H9 (cell line): ENCODE results near the gene TMEM51. TPM values are rescaled to one million over a fixed set of nuclear protein-coding genes. Genes with fewer than 3 reads are reported as not detected.

Experiments used
- DNase-seq: peaks from one replicate; pipeline ENCODE4 v3.0.0-alpha.2; 2017
- H2AFZ ChIP-seq: one replicate; pipeline ENCODE4 v1.6.1; 2013; ENCODE audit warnings: mild to moderate bottlenecking, low read length, control low read depth, moderate library complexity
- H2AK5ac ChIP-seq: 2 replicates; pipeline ENCODE4 v1.6.1; 2013; ENCODE audit warnings: low read length, control low read depth, mixed read lengths; ENCODE audit not compliant: insufficient read length
- H2BK120ac ChIP-seq: one replicate; pipeline ENCODE4 v1.6.1; 2013; ENCODE audit warnings: low read depth, mild to moderate bottlenecking, low read length, control low read depth, inconsistent platforms; ENCODE audit not compliant: poor library complexity, severe bottlenecking
- H2BK12ac ChIP-seq: 2 replicates; pipeline ENCODE4 v1.6.1; 2013; ENCODE audit warnings: low read length, control low read depth, mixed read lengths, low read depth; ENCODE audit not compliant: insufficient read length
- H2BK15ac ChIP-seq: 2 replicates; pipeline ENCODE4 v1.6.1; 2013; ENCODE audit warnings: low read depth, low read length, control low read depth
- H2BK20ac ChIP-seq: one replicate; pipeline ENCODE4 v1.6.1; 2013; ENCODE audit warnings: low read depth, mild to moderate bottlenecking, low read length, control low read depth, inconsistent platforms; ENCODE audit not compliant: poor library complexity, severe bottlenecking
- H2BK5ac ChIP-seq: 2 replicates; pipeline ENCODE4 v1.6.1; 2013; ENCODE audit warnings: low read length, control low read depth, mixed read lengths; ENCODE audit not compliant: insufficient read length
- H3K14ac ChIP-seq: 2 replicates; pipeline ENCODE4 v1.6.1; 2013; ENCODE audit warnings: low read length, control low read depth; ENCODE audit not compliant: insufficient read depth
- H3K18ac ChIP-seq: 2 replicates; pipeline ENCODE4 v1.6.1; 2013; ENCODE audit warnings: low read depth, mild to moderate bottlenecking, mixed read lengths, low read length, control low read depth; ENCODE audit not compliant: insufficient read length
- H3K23ac ChIP-seq: 2 replicates; pipeline ENCODE4 v1.6.1; 2013; ENCODE audit warnings: low read length, control low read depth, mixed read lengths, low read depth; ENCODE audit not compliant: insufficient read length
- H3K23me2 ChIP-seq: 2 replicates; pipeline ENCODE4 v1.6.1; 2013; ENCODE audit warnings: low read depth, mild to moderate bottlenecking, mixed read lengths, low read length, control low read depth; ENCODE audit not compliant: insufficient read length, poor library complexity, severe bottlenecking
- H3K27ac ChIP-seq: 2 replicates; pipeline ENCODE4 v1.5.1; 2013; ENCODE audit warnings: low read length, control low read depth, mixed read lengths, low read depth; ENCODE audit not compliant: insufficient read length
- H3K27me3 ChIP-seq: 2 replicates; pipeline ENCODE4 v1.6.1; 2013; ENCODE audit warnings: low read length, control low read depth, inconsistent platforms; ENCODE audit not compliant: insufficient read depth
- H3K4ac ChIP-seq: 2 replicates; pipeline ENCODE4 v1.6.1; 2013; ENCODE audit warnings: low read depth, mild to moderate bottlenecking, control low read depth, inconsistent platforms, low read length, moderate library complexity
- H3K4me1 ChIP-seq: 2 replicates; pipeline ENCODE4 v1.6.1; 2013; ENCODE audit warnings: low read length, control low read depth, inconsistent platforms; ENCODE audit not compliant: insufficient read depth
- H3K4me2 ChIP-seq: 2 replicates; pipeline ENCODE4 v1.6.1; 2013; ENCODE audit warnings: low read length, control low read depth, mixed read lengths; ENCODE audit not compliant: insufficient read length, insufficient read depth
- H3K56ac ChIP-seq: 2 replicates; pipeline ENCODE4 v1.6.1; 2013; ENCODE audit warnings: low read depth, mild to moderate bottlenecking, mixed read lengths, low read length, control low read depth; ENCODE audit not compliant: insufficient read length
- H3K79me1 ChIP-seq: 2 replicates; pipeline ENCODE4 v1.6.1; 2013; ENCODE audit warnings: low read depth, mild to moderate bottlenecking, moderate library complexity, low read length, control low read depth, inconsistent platforms; ENCODE audit not compliant: insufficient read depth, poor library complexity, severe bottlenecking
- H3K79me2 ChIP-seq: 2 replicates; pipeline ENCODE4 v1.6.1; 2013; ENCODE audit warnings: low read length, control low read depth, inconsistent platforms; ENCODE audit not compliant: insufficient read depth
- H3K9ac ChIP-seq: 2 replicates; pipeline ENCODE4 v1.6.1; 2013; ENCODE audit warnings: low read length, control low read depth, mixed read lengths; ENCODE audit not compliant: insufficient read length; ENCODE audit errors: extremely low read depth
- H3K9me3 ChIP-seq: one replicate; pipeline ENCODE4 v1.6.1; 2013; ENCODE audit warnings: low read depth, low read length, inconsistent platforms; ENCODE audit not compliant: control insufficient read depth
- H3T11ph ChIP-seq: one replicate; pipeline ENCODE4 v1.6.1; 2013; ENCODE audit warnings: mild to moderate bottlenecking, low read length, control low read depth, inconsistent platforms
- H4K20me1 ChIP-seq: one replicate; pipeline ENCODE4 v1.6.1; 2013; ENCODE audit not compliant: control insufficient read depth, insufficient read length, insufficient read depth
- H4K5ac ChIP-seq: 2 replicates; pipeline ENCODE4 v1.6.1; 2013; ENCODE audit warnings: low read depth, mild to moderate bottlenecking, mixed read lengths, low read length, control low read depth; ENCODE audit not compliant: insufficient read length
- H4K8ac ChIP-seq: replicated peaks from 2 replicates; pipeline ENCODE4 v1.6.1; 2013; ENCODE audit warnings: low read length, control low read depth, mixed read lengths, low read depth; ENCODE audit not compliant: insufficient read length
- H4K91ac ChIP-seq: 2 replicates; pipeline ENCODE4 v1.6.1; 2013; ENCODE audit warnings: low read depth, mild to moderate bottlenecking, moderate library complexity, mixed read lengths, low read length, control low read depth; ENCODE audit not compliant: insufficient read length
- H3K27ac Mint-ChIP-seq, 3 experiments: 2 replicates in 2 of 3; 3 replicates in 1 of 3; pipeline ENCODE4 v1.8.0; 2020 to 2021; ENCODE audit warnings: mixed read lengths in 3 of 3, mild to moderate bottlenecking in 1 of 3, moderate library complexity in 1 of 3
- H3K27me3 Mint-ChIP-seq: 2 replicates; pipeline ENCODE4 v1.8.0; 2021; ENCODE audit warnings: low read depth, mild to moderate bottlenecking, moderate library complexity, mixed read lengths
- H3K36me3 Mint-ChIP-seq, 3 experiments: 2 replicates in 2 of 3; 3 replicates in 1 of 3; pipeline ENCODE4 v1.8.0; 2020 to 2021; ENCODE audit warnings: low read depth in 3 of 3, mixed read lengths in 3 of 3; ENCODE audit not compliant: insufficient read depth in 1 of 3
- H3K4me1 Mint-ChIP-seq, 2 experiments: 2 replicates each; pipeline ENCODE4 v1.8.0; 2020; ENCODE audit warnings: mixed read lengths in 2 of 2
- H3K4me3 Mint-ChIP-seq, 2 experiments: 2 replicates in 1 of 2; 3 replicates in 1 of 2; pipeline ENCODE4 v1.8.0; 2020 to 2021; ENCODE audit warnings: mild to moderate bottlenecking in 2 of 2, mixed read lengths in 2 of 2, moderate library complexity in 1 of 2
- H3K9me3 Mint-ChIP-seq, 2 experiments: 2 replicates in 1 of 2; 3 replicates in 1 of 2; pipeline ENCODE4 v1.8.0; 2020; ENCODE audit warnings: mild to moderate bottlenecking in 2 of 2, mixed read lengths in 2 of 2, moderate library complexity in 1 of 2
- CTCF ChIP-seq: fragments of 200-600 bp; sonication (generic); conservative IDR thresholded peaks from 3 replicates; pipeline ENCODE4 v1.8.0; 2021; ENCODE audit warnings: antibody characterized with exemption, mild to moderate bottlenecking
- WGBS: extraction: QIAGEN DNeasy Blood & Tissue Kit; methylation state at CpG from one replicate; pipeline ENCODE4 v1.1.7; 2013; ENCODE audit warnings: missing lambda C conversion rate, low lambda C conversion rate, mixed read lengths; ENCODE audit not compliant: insufficient read length; ENCODE audit errors: extremely low coverage; 5-methylcytosine and 5-hydroxymethylcytosine counted together
- total RNA-seq: library from RNA; stranded (reverse); gene quantifications from 2 replicates; pipeline ENCODE4 v1.2.1, GENCODE V29; 2021

The TMEM51 gene
- total RNA-seq, 1 experiment from 2014 or later: 4.6 TPM

DNA sequence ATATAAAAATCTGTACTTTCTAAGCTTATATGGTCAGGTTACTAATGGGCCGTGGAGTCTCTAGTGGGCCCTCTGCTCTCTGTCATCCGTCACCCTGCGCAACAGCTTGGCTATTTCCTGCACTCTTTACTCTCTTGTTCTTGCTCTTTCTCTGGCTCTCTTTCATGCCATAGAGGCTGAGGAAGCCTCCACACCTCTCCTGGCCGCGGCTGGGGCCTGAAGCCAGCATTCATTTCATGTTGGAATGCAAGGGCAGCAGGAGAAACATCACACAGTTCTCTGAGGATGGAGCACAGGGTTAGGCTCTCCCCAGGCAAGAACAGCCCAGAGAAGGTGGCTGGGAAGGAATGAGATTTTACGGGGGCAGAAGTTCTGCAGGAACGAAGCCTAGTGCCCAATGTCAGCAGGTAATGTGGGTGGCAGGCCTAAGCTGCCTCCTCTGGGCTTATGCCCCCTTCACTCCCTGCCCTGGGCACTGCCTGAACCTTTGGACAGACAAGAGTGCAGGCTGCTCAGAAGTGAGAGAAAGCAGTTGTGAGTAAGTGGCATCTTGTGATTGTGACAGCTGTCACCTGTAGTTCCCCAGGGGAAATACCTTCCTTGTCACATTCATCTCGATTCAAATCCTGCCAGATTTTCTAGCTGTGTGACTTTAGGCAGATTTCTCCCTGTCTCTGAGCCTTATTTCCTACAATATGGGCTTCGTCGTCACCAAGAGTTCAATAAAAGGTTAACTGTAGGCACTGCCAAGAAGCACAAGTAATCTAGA is 89.9 kb downstream of the TMEM51 start:
- no CpG with 5 or more reads among the region's 10 CpGs for WGBS
- H3K4me3 Mint-ChIP-seq: no peak overlapping the region

More for the DNA sequence above, 89.9 kb downstream of the TMEM51 start:
- Histone ChIP-seq H3K79me2 (no peaks in the 10 kb centered on the region), H2BK15ac (no peak overlapping the region), H2BK12ac (no peak overlapping the region), H4K20me1 (no peaks in the 10 kb centered on the region), H3K18ac (no peak overlapping the region), H3K27me3 (0 out of 2 replicates have a peak, but pooled peaks cover 2% of the 10 kb centered on the region), H4K8ac (no peak overlapping the region), H3K14ac (no peak overlapping the region), H3K9me3 (no peaks in the 10 kb centered on the region), H3K79me1 (no peaks in the 10 kb centered on the region), H3K4me1 (peaks cover 9% of the 10 kb centered on the region; the same call in 1 of the 2 replicates), H2AK5ac (no peak overlapping the region), H3K23me2 (no peaks in the 10 kb centered on the region), H2BK20ac (no peak overlapping the region), H4K5ac (no peak overlapping the region), H3K4me2 (no peak overlapping the region), H2BK5ac (no peak overlapping the region), H2BK120ac (no peak overlapping the region), H3T11ph (no peak overlapping the region), H4K91ac (no peak overlapping the region), H3K27ac (no peak overlapping the region), H3K4ac (no peak overlapping the region), H3K9ac (no peak overlapping the region), H3K23ac (no peak overlapping the region), H2AFZ (no peak overlapping the region), H3K56ac (no peak overlapping the region)
- no peak for DNase-seq
- H3K27me3 Mint-ChIP-seq: peaks cover 15% of the 10 kb centered on the region
- no peak overlapping the region for H3K27ac Mint-ChIP-seq
- TF ChIP-seq CTCF: no peak
- peaks cover 0 to 2% of the 10 kb centered on the region in 2 experiments; a peak in 1 of 5 replicates for H3K9me3 Mint-ChIP-seq
- no peaks in the 10 kb centered on the region for H3K36me3 Mint-ChIP-seq
- H3K4me1 Mint-ChIP-seq: peaks cover 39 to 40% of the 10 kb centered on the region in 2 experiments
